ENCODE measurements around the gene SLC22A1.

Gene SLC22A1

DNA sequence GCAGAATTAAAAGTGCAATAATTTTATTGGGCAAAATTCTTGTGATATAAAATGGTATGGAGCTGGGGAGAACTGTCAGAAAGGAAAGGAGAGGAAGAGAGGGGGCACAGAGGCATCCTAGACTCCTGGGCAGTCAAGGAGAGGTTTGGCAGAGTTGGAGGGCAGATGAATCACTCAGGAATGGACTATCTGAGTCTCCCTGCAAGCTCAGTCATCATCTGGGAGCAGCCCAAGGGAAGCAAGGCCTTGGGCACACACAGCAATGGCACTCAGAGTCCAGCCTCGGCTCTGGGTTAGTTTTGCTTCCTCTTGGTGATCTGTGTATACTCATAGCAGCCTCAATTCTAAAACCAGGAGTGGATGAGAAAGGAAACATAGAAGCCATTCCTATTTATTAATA, 67.2 kb downstream of the SLC22A1 start:
- DNase-seq = no peak

DNA sequence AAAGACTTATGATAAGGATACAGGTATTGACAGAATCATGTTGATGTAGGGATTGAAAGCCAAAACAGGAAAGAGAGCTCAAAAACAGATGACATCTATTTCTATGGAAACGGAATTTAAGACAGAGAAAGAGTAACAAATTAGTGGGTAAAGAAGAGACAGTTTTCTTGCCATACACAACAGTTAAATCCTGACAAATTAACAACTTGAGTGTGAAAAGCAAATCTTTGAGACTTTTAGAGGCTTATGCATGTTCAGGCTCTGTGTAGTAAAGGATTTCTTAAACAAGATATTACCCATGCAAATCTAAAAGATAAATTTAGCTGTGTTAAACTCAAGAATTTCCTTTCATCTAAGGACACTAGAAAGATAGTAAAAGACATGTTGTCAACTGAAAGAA, 68.5 kb downstream of the SLC22A1 start:
- no peak for DNase-seq

DNA sequence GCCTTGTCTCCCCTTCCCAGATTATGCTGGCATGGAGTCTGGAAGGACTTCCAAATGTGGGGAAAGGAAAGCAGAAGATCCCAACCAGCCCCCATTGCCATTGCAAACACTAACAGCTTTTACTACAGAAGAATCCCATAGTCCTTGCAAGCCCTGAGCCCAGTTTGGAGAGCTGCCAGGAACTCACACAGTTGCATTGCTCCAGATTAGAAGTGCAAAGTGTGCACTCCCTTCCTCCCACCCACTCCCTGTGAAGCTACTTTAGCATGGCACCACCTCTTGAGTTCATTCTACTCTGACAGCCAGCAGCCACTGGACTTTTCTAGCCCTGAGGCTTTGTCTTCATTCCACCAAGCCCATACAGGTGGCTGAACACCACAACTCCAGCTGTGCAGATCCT, 69.4 kb downstream of the SLC22A1 start:
- DNase-seq = no peak

DNA sequence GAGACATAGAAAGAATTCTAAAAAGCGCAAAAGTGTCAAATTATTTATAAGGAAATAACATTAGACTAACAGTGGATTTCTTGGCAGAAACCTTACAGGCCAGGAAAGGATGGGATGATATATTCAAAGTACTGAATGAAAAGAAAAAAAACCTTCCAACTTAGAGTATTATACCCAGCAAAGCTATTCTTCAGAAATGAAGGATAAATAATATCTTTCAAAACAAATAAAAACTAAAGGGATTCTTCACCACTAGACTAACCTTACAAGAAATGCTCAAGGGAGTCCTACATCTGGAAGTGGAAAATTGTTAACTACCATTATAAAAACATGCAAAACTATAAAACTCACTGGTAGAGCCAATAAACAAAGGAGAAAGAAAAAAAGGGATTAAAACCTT, 71.2 kb downstream of the SLC22A1 start:
- DNase-seq = no peak

DNA sequence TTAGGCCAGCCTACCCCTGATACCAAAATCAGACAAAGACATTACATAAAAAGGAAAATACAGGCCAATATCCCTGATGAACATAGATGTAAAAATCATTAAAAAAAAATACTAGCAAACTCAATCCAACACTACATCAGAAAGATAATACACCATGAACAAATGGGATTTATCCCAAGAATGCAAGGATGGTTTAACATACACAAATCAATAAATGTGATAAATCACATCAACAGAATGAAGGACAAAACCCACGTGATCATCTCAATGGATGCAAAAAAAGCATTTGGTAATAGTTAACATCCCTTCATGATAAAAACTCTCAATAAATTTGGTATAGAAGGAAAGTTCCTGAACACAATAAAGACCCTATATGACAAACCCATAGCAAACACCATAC, 73.2 kb downstream of the SLC22A1 start:
- DNase-seq = no peak

DNA sequence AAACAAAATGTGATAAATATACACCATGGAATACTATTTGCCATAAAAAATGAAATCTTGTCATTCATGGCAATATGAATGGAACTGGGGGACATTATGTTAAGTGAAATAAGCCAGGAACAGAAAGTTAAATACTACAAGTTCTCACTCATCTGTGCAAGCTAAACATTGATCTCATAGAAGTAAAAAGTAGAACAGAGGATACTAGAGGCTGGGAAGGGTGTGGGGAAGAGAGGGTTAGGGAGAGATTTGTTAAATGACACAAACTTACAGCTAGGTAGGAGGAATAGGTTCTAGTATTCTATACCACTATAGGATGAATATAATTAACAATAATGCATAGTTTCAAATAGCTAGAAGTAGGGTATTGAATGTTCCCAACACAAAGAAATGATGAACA, 76.0 kb downstream of the SLC22A1 start:
- DNase-seq = no peak

DNA sequence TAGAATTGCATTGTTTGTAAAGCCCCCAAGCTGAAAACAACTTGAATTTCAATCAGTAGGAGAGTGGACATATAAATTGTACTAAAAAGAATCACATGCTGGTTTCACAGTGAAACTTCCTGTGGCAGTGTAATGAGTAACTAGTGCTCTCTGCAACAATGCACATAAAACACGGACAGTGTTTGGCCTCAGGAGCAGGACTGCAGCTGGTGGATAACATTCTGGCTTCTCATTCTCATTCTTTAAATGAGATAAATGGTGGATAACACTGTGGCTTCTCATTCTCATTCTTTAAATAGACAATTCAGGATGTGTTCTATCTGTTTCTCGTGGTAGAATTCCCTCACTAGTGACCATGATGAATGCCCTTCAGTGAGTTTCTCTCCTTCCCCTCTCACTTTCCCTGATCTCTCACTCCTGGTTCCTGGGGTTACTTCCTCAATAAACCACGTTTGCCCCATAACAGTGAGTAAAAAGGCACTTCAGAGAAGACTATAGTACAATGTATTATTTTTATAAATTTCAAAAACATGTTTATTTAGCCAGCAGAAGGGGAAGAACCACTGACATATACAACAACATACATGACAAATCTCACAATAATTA, 77.1 kb downstream of the SLC22A1 start:
- no peak for DNase-seq

DNA sequence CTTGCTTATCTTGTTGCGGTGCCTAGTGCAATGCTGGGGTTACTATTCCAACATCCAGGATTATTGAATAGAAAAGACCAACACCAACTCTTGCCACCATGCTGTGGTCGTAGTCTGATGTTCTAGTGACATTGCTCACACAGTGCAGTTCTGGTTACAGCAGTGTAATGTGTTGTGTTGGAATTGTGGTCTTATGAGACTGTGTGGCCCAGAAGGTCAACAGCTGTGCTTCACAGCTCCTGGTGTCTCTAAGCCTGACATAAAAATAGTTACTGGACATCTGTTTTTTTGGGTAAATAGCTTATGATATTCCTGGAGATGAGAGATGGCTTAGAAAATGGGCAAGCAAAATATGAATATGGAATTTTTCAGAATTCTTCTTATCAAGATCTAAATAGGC, 79.4 kb downstream of the SLC22A1 start:
- no peak for DNase-seq

DNA sequence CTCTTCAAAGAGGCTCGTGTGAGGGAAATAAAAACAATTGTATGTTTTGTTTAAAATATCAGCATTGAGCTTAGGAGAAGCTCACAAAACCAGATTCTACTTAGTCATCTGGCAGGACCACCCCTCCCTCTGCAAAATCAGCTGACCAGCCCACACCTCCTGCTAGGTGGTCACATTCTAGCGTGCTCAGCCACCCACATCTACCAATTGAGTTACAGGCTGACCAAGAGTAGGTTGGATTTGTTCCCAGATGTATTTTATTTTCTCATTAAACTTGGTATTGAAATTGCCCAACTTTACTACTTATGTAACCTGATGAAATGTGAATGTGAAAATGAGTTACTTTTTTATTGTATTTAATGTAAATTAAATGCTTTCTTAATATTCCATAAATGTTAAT, 80.8 kb downstream of the SLC22A1 start:
- no peak for DNase-seq

DNA sequence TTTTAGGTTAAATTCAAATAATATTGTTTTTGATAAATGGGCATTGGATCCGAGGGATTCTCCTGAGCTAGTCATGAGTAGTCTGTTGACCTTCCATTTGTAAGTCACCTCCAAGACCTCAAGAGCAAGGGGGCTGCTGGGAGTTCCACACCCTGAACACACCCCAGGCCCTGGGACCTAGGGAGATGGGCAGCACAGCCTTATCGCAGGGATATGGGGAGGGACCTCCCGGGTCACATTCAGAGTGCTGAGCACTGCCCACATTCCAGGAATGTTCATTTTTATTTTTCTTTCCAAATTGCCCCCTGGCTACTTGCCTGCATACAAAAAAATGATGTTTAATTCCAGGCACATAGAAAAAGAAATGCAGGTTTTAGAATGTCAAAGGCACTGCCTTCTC, 81.5 kb downstream of the SLC22A1 start:
- DNase-seq = no peak

DNA sequence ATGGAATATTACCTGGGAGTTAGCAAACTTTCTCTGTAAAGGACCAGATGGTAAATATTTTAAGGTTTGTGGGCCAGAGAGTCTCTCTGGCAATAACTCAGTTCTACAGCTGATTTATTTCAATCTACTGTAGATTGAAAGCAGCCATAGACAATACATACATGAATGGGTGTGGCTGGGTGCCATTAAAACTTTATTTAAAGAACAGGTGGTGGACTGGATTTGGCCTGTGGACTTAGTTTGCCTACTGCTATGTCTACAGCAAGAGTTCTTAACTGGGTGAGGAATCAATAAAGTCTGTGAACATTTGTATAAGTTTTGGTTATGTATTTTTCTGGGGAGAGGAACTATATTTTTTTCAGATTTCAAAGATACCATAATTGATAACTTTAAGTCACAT, 81.9 kb downstream of the SLC22A1 start:
- DNase-seq = no peak

DNA sequence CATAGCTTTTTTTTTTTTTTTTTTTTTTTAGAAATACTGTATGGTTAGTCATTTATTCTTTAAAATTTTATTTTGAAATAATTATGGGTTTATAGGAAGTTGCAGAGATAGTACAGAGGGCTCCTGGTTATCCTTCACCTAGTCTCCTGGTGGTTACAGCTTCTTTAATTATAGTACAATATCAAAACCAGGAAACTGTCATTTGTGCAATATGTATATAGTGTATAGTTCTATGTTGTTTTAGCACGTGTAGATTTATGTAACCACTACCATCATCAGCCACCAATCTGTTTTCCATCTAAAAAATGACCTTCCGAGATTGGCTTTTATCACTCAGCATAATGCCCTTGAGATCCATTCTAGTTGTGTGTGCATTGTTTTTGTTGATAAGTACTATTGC, 82.3 kb downstream of the SLC22A1 start:
- DNase-seq = no peak

DNA sequence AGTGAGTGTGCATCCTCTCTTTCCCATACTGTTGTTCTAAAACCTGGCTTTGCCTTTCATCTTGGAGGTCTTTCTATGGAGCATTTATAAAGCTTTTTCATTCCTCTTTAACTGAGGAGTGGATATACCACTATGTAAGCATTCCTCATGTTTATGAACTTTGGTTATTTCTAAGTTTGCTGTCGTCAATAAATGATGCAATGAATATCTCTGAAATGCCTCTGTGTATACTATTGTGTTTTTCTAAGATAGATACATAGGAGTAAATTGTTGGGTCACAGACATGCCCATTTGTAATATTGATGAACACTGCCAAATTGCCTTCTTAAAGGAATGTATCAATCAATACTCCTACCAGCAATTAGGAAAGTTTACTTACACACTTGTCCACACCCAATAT, 83.1 kb downstream of the SLC22A1 start:
- DNase-seq = no peak

DNA sequence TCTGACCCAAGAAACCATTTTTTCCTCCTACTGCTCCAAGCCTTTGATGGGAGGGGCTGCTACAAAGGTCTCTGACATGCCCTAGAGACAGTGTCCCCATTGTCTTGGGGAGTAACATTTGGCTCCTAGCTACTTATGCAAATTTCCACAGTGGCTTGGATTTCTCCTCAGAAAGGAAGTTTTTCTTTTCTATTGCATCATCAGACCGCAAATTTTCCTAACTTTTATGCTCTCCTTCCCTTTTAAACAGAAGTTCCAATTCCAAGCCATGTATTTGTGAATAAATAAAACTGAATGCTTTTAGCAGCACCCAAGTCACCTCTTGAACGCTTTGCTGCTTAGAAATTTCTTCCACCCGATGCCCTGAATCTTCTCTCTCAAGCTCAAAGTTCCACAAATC, 86.0 kb downstream of the SLC22A1 start:
- no peak for DNase-seq

All from activated CD4-positive, CD25-positive, alpha-beta regulatory T cell treated with anti-CD3 and anti-CD28 coated beads, Interleukin-2, amount 50 U/mL, for 72 hours (primary cell).